Thymus (tissue), 11 donors: ENCODE results near the gene CHD9. TPM values are rescaled to one million over a fixed set of nuclear protein-coding genes. Genes with fewer than 3 reads are reported as not detected.
A peak's percentile ranks its signal among the peaks of the same experiment; 100 is the strongest.

Experiments used
- DNase-seq, 9 donors: peaks; one replicate each; pipeline ENCODE4 v3.0.0-alpha.2; 2013; ENCODE audit warnings: low spot score in 9 of 9, low read depth in 6 of 9, missing footprints in 1 of 9
- H3K27ac ChIP-seq, 2 donors: one replicate each; pipeline ENCODE4 v1.5.1; 2013; ENCODE audit warnings: control low read depth in 1 of 2, low read depth in 1 of 2, low read length in 1 of 2, mild to moderate bottlenecking in 1 of 2, moderate library complexity in 1 of 2
- H3K27me3 ChIP-seq, 2 donors: one replicate each; pipeline ENCODE4 v1.5.1; 2013; ENCODE audit warnings: low read length in 1 of 2; ENCODE audit not compliant: control insufficient read depth in 2 of 2, insufficient read depth in 1 of 2
- H3K36me3 ChIP-seq, 2 donors: one replicate each; pipeline ENCODE4 v1.5.1; 2013; ENCODE audit warnings: low read length in 1 of 2, mild to moderate bottlenecking in 1 of 2, moderate library complexity in 1 of 2; ENCODE audit not compliant: control insufficient read depth in 2 of 2, insufficient read depth in 2 of 2
- H3K4me1 ChIP-seq, 2 donors: one replicate each; pipeline ENCODE4 v1.5.1; 2013; ENCODE audit warnings: low read length in 2 of 2; ENCODE audit not compliant: control insufficient read depth in 2 of 2, insufficient read depth in 2 of 2
- H3K4me3 ChIP-seq, 2 donors: one replicate each; pipeline ENCODE4 v1.5.1; 2013; ENCODE audit warnings: low read length in 2 of 2, control low read depth in 1 of 2, mild to moderate bottlenecking in 1 of 2
- H3K9me3 ChIP-seq, 2 donors: one replicate each; pipeline ENCODE4 v1.5.1; 2013; ENCODE audit warnings: low read length in 1 of 2, mild to moderate bottlenecking in 1 of 2; ENCODE audit not compliant: control insufficient read depth in 2 of 2, insufficient read depth in 1 of 2
- WGBS: extraction: QIAGEN DNeasy Blood & Tissue Kit; methylation state at CpG from one replicate; pipeline ENCODE4 v1.1.7; 2013; 5-methylcytosine and 5-hydroxymethylcytosine counted together
- polyA plus RNA-seq: library from polyadenylated mRNA; stranded (reverse); fragments of 200-250 nt; gene quantifications from one replicate; pipeline ENCODE4 v1.2.3, GENCODE V29; 2013
- total RNA-seq: library from RNA; stranded (reverse); fragments of 120-200 nt; gene quantifications from one replicate; pipeline ENCODE4 v1.2.4, GENCODE V29; 2013
- donor health status: healthy.

The CHD9 gene
- total and polyA plus RNA-seq, 2 donors: 15.3 to 43.7 TPM

GRCh38 chr16:53130159-53131049 lies 75.6 kb downstream of the CHD9 start:
- H3K9me3 ChIP-seq: no peaks in the 10 kb centered on the region
- H3K36me3 ChIP-seq: no peaks in the 10 kb centered on the region
- peak overlapping the region; percentile 76 to 90 for H3K27ac ChIP-seq
- H3K4me3 ChIP-seq: peak overlapping the region; percentile 63 to 86
- DNase-seq: peak; percentile 75 to 97 (median 91)
- under 1% methylated on average over 115 of the region's 115 CpGs for WGBS
- H3K27me3 ChIP-seq: peaks cover 0 to 2% of the 10 kb centered on the region in 2 donors
- peaks cover 4 to 5% of the 10 kb centered on the region in 2 donors for H3K4me1 ChIP-seq

DNA sequence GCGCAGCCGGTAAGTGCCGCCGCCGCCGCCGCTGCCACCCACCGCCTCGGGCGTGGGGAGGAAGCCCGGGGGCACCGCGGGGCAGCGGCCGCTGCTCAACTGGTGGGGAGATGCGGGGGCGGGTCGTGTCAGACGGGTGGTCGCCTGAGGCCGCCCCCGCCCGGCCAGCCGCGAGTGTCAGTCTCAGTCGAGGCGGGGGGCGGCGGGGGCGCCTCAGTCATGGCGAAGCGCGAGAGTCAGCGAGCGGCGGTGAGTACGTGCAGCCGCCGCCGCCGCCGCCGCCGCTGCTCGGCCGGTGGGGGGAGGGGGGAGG lies 76.2 kb downstream of the CHD9 start:
- 1% methylated on average over 46 of the region's 46 CpGs for WGBS
- peak overlapping the region; percentile 26 to 86 for H3K4me3 ChIP-seq
- H3K4me1 ChIP-seq: peaks cover 4 to 5% of the 10 kb centered on the region in 2 donors
- DNase-seq: no peak
- H3K36me3 ChIP-seq: no peaks in the 10 kb centered on the region
- H3K27ac ChIP-seq: peak overlapping the region in 1 of 2 donors; percentile 90
- peaks cover 0 to 2% of the 10 kb centered on the region in 2 donors for H3K27me3 ChIP-seq
- H3K9me3 ChIP-seq: no peaks in the 10 kb centered on the region

DNA sequence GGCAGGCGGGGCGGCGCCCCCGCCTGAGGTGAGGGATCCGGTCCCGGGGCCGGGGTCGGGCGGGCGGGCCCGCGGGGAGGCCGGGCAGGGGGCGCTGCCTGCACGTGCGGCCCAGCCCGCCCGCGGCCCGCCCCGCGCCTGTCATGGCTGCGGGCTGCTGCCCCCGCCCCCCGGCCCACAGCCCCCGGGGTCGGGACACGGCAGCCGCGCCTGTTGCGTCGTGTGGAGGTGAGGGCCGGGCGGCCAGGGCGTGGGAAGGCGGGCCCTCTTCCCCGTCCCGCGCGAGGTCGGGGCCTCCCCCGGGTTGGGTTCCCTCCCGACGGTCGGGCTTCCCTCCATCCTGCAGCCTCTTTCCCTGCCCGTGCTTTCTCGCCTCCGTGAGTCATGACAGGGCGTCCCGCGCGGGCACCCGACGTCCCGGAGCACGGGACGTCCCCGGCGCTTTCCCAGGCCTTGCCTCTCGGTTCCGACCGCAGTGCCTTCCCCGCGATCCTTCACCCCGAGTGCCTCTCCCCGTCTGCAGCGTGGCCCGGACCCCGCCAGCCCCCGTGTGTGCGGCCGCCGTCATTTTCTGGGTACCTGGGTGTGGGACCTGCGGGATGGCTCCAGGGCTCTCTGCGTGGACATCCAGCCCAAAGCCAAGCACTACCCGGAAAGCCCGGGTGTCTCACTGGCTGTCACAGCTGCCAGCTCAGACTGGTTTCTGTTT lies 76.7 kb downstream of the CHD9 start:
- H3K27ac ChIP-seq: peak overlapping the region; percentile 53 to 64
- peak in 7 of 9 donors; percentile 15 to 64 (median 33) for DNase-seq
- H3K4me1 ChIP-seq: peaks cover 4 to 5% of the 10 kb centered on the region in 2 donors
- peak overlapping the region; percentile 71 to 86 for H3K4me3 ChIP-seq
- WGBS: under 1% methylated on average over 77 of the region's 77 CpGs
- no peaks in the 10 kb centered on the region for H3K36me3 ChIP-seq
- H3K9me3 ChIP-seq: no peaks in the 10 kb centered on the region
- peaks cover 0 to 2% of the 10 kb centered on the region in 2 donors for H3K27me3 ChIP-seq

- peaks cover 4 to 5% of the 10 kb centered on the region in 2 donors for H3K4me1 ChIP-seq
- 94% methylated on average over 6 of the region's 6 CpGs for WGBS
- H3K27ac ChIP-seq: no peak overlapping the region
- no peak for DNase-seq
- H3K9me3 ChIP-seq: no peaks in the 10 kb centered on the region
- no peak overlapping the region for H3K4me3 ChIP-seq
- H3K36me3 ChIP-seq: no peaks in the 10 kb centered on the region
- peaks cover 0 to 2% of the 10 kb centered on the region in 2 donors for H3K27me3 ChIP-seq
Observed at GRCh38 chr16:53132406-53132805, 77.6 kb downstream of the CHD9 start.

DNA sequence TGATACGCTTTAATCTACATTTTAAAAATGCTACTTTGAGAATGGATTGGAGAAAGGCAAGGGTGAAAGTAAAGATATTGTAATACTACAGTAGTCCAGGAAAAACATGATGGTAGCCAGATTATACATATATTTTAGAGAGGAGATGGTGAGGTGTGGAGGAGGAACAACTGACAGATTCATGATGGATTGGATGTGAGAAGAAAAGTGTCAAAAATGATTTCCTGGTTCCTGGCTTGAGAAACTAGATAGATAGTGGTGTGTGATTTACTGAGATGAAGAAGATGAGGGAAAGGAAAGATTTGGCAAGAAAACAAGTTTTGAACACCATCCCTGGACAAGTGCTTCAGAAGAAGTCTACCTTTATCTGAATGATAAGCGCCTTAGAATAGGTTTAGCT lies 80.5 kb downstream of the CHD9 start:
- H3K27me3 ChIP-seq: no peaks in the 10 kb centered on the region
- WGBS: 99% methylated on average over 2 of the region's 2 CpGs
- H3K27ac ChIP-seq: no peak overlapping the region
- no peak for DNase-seq
- H3K4me3 ChIP-seq: no peak overlapping the region
- H3K9me3 ChIP-seq: no peaks in the 10 kb centered on the region
- H3K4me1 ChIP-seq: peaks cover 2 to 4% of the 10 kb centered on the region in 2 donors
- H3K36me3 ChIP-seq: no peaks in the 10 kb centered on the region

GRCh38 chr16:53142823-53143568 lies 88.2 kb downstream of the CHD9 start:
- no peaks in the 10 kb centered on the region for H3K4me1 ChIP-seq
- no peaks in the 10 kb centered on the region for H3K9me3 ChIP-seq
- H3K36me3 ChIP-seq: peaks cover 0 to 3% of the 10 kb centered on the region in 2 donors
- DNase-seq: no peak
- no peak overlapping the region for H3K27ac ChIP-seq
- 99% methylated on average over 6 of the region's 6 CpGs for WGBS
- no peaks in the 10 kb centered on the region for H3K27me3 ChIP-seq
- no peak overlapping the region for H3K4me3 ChIP-seq

- WGBS: 99% methylated on average over 3 of the region's 3 CpGs
- no peak overlapping the region for H3K27ac ChIP-seq
- no peaks in the 10 kb centered on the region for H3K4me1 ChIP-seq
- no peak for DNase-seq
- peaks cover 0 to 6% of the 10 kb centered on the region in 2 donors for H3K9me3 ChIP-seq
- no peak overlapping the region for H3K4me3 ChIP-seq
- H3K27me3 ChIP-seq: no peaks in the 10 kb centered on the region
- no peaks in the 10 kb centered on the region for H3K36me3 ChIP-seq
Observed at GRCh38 chr16:53147500-53148065, 92.8 kb downstream of the CHD9 start.

DNA sequence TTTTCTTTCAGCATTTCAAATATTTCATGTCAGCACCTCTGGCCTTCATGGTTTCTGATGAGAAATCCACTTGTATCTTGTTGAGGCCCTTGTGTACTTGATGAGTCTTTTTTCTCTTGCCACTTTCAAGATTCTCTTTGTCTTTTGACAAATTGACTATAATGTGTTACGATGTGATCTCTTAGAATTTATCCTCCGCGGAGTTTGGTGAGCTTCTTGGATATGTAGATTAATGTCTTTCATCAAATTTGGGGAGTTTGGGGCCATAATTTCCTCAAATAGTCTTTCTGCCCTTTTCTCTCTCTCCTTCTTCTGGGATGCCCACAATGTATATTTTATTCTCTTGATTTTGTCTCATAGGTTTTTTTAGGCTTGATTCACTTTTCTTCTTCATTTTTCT lies 96.0 kb downstream of the CHD9 start:
- H3K4me1 ChIP-seq: no peaks in the 10 kb centered on the region
- no peak for DNase-seq
- H3K4me3 ChIP-seq: no peak overlapping the region
- 99% methylated on average over 3 of the region's 3 CpGs for WGBS
- peaks cover 0 to 6% of the 10 kb centered on the region in 2 donors for H3K9me3 ChIP-seq
- H3K36me3 ChIP-seq: no peaks in the 10 kb centered on the region
- H3K27me3 ChIP-seq: no peaks in the 10 kb centered on the region
- H3K27ac ChIP-seq: no peak overlapping the region
